HG03280 (cell line): Measurements from ENCODE around the gene ACTN1.

Source experiments
- ATAC-seq: cut with Tn5 transposase; IDR thresholded peaks from one replicate; pipeline ENCODE4 v1.9.1; 2021; ENCODE audit warnings: mild to moderate bottlenecking, moderate library complexity; ENCODE audit not compliant: unreplicated experiment

The ACTN1 gene

GRCh38 chr14:68921049-68921448 lies 58.1 kb downstream of the ACTN1 start:
- ATAC-seq = no peak

DNA sequence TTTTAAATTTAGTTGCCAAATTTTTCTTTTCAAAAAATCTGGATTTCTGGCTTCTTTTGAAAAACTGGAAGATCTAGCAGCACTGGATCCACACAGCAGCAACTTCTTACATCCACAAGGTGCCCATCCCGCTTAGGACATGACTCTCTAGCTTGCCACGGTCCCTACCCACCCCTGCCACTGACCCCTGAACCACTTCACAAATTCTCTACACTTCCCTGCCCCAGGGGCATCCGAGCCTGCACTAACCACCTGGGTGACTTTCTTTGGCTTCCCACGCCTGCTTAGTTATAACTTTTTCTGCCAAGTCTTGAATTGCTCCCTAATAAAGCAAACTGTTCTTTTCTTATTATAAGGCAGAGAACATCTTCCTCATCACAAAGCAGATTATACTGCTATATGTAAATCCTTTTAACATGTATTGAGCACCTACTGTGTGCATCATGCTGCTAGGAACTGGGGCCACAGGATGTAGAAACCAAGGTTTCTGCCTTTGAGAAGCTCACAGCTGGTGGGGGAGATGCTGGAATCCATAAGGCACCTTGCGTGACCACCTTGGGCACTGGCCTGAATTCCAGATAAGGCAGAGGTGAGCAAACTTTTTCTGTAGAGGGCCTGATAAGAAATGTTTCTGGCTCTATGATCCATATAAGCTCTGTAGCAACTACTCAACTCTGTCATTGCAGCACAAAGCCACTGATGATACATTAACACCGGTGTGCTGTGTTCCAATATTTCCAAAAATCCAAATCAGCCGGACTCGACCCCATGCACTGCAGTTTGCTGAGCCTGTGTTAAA lies 59.8 kb downstream of the ACTN1 start:
- no peak for ATAC-seq

DNA sequence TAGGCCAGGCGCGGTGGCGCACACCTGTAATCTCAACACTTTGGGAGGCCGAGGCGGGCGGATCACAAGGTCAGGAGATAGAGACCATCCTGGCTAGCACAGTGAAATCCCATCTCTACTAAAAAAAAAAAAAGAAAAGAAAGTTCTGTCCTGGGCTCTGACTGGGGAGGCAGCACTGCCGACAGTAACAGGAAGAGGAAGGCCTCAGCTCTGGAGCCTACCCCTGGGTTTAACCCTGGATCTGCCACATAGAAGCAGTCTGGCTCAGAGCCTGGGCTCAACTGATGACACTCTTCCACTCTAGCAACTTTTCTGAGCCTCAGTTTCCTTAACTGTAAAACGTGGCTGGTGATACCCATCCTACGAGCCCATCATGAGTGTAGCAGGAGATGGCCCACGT lies 60.5 kb downstream of the ACTN1 start:
- ATAC-seq = no peak

- ATAC-seq = no peak
Observed at GRCh38 chr14:68916358-68916941, 62.7 kb downstream of the ACTN1 start.

DNA sequence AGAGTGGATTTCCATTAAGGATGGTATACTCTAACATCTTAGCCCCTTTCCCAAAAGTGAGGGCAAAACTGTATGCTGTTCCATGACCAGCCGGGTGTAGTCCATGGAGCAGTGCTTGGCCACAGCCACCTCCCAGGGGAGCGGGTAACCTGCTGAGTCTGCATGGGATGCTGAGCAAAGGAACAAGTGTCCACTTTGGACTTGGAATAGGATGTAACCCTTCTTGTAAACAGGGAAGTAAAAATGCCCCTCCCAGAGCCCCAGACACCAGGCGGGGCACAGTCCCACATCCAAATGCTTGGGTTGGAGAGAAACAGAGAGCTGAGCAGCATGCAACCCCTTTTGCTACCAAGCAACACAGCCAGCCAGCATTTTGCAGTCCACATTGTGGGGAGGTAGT lies 65.6 kb downstream of the ACTN1 start:
- ATAC-seq = no peak

- no peak for ATAC-seq
Observed at GRCh38 chr14:68911594-68912227, 67.4 kb downstream of the ACTN1 start.

DNA sequence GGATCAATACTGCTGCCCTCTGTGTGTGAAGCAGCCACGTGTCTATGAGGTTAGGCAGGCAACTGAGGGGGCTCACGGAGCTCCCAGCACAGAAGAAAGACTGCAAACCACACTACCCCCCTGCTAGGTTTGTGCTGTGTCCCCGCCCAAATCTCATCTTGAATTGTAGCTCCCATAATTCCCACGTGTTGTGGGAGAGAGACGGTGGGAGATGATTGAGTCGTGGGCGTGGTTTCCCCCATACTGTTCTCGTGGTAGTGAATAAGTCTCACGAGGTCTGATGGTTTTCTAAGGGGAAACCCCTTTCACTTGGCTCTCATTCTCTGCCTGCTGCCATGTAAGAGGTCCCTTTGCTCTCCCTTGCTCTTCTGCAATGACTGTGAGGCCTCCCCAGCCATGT lies 68.6 kb downstream of the ACTN1 start:
- no peak for ATAC-seq

DNA sequence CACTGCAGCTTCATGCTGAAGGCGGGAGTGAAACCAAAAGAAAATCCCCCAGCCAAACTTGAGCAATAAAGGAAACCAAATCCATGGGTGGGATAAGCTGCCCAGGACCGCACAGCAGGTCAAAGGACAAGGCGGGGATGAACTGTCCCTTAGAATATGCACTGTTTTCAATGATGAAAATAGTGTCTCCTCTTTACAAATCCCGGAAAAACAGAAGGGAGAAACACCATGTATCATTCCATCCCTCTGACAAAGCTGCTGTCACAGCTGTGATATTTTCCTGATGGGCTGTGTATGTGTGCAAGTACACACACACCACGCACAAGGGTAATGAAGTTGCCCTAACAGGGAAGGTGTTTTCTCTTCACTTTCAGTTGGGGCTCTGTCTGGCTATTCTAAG lies 70.3 kb downstream of the ACTN1 start:
- no peak for ATAC-seq

DNA sequence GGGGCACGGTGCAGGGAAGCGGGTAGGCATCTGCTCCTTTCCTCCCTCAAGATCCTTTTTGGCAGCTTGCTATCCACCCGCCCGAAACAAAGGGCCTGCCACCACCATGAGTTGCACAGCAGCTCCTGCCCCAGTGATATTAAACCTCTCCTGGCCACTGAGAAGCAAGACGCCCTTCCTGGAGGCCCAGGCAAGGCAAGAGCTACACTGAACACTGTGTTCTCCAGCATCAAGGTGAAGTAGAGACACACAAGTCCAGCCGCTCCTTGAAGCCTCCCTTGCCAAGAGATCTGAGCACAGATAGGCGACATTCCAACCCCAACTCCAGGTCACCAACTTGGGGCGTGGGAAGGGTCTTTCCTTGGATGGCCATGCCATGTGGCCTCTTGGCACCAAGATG lies 70.9 kb downstream of the ACTN1 start:
- no peak for ATAC-seq

- ATAC-seq = no peak
Observed at GRCh38 chr14:68906439-68906838, 72.7 kb downstream of the ACTN1 start.

DNA sequence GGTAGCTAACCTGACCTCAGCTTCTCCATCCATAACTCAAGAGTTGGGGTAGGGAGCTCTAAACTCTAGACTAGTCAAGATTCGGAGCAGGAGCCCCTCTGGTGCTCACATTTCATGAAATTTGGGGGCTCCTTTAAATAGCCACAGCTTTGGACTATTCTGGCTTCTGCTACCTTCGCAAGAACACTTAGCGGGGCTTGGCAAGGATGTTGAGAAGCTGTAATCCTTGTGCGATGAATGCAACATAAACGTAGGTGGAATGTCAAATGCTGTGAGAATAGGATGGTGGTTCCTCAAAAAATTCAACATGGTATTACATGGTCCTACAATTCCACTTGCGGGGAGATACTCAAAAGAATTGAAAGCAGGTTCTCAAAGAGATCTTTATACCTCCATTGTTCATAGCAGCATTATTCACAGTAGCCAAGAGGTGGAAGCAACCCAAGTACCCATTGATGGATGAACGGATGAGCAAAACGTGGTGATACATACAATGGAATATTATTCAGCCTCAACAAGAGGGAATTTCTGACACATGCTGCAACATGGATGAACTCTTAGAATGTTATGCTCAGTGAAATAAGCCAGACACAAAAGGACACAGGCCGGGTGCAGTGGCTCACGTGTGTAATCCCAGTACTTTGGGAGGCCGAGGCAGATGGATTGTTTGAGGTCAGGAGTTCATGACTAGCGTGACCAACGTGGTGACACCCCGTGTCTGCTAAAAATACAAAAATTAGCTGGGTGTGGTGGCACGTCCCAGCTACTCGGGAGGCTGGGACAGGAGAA lies 73.8 kb downstream of the ACTN1 start:
- no peak for ATAC-seq

DNA sequence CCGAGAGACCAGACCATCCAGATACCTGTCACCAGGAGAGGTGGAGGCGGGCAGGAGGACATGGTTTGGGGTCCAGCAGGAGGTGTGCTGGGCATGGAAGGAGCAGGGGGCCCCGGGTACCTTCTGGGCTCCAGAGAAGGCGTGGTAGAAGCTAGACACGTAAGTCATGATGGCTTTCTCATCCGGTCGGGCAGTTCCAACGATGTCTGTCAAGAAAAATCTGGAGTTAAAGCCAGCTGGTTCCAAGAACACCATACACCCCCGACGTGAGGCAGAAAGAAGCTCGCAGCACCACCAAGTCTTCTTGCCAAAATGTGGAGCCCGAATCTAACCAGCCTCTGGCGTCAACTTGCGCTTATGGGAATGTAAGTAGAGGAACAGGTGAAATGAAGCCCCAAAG lies 76.7 kb downstream of the ACTN1 start:
- no peak for ATAC-seq

GRCh38 chr14:68899033-68899603 lies 80.0 kb downstream of the ACTN1 start:
- no peak for ATAC-seq

DNA sequence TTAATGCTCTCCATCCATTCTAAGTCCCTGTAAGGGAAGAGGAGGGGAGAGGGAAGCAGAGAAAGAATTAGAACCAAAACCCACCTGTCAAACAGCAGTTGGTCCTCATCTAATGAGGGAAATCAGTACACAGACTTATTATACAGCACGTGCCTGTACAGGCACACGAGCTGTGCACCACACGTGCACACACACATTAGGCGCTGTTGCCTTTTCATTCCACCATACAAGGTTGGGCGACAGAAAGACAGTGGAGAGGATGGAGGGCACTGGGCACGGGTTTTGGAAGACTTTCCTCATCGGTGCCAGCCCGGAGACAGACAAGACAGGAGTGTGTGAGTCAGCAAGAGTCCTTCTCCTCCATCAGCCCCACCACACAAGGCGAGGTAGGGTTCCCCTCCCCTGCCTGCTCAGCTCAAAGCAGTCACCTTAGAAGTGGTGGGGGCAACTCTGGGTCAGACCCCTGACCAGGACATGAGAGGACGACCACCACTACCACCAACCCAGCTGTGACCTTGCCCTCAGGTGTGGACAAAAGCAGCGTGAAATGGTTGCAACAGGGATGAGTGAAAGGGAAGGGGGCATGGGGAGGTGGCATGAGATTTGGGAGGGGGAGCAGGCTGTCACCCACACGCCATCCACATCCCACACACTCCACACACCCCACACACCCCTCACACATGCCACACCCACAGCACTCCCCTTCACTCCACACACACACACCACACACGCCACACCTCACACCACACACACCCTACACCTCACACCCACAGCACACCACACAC lies 80.7 kb downstream of the ACTN1 start:
- ATAC-seq = no peak

DNA sequence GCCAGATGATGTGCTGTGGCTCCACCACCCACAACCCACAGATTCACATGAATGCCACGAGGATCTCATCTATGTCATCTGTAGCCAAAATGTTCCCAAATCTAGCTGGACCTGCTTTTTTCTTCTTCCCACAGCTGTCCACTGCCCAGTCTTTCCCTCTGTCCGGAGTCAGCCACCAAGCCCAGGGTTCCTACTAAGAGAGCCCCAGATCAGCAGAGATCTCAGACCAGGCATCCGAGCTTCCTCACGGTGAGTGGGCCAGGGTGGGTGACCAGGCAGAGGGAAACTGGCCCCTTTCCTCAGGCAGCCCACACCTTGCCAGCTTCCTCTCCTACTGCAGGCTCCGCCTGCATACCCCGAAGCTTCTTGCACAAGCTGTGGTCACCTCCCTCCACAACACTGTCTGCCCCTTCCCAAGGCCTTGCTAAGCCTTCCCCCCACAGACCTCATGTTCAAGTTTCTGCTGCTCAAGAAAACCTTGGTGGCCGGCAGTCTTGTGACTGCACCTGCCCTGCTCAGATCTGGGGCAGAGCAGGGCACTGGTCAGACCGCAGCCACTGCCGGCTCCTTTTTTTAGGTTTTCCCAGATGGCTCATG lies 81.4 kb downstream of the ACTN1 start:
- no peak for ATAC-seq

GRCh38 chr14:68896132-68896531 lies 83.0 kb downstream of the ACTN1 start:
- no peak for ATAC-seq

- no peak for ATAC-seq
Observed at GRCh38 chr14:68894802-68895703, 84.0 kb downstream of the ACTN1 start.

- no peak for ATAC-seq
Observed at GRCh38 chr14:68894123-68894522, 85.0 kb downstream of the ACTN1 start.

GRCh38 chr14:68893566-68893965 lies 85.5 kb downstream of the ACTN1 start:
- no peak for ATAC-seq
